ENCODE data around the gene SMLR1.

Gene SMLR1

DNA sequence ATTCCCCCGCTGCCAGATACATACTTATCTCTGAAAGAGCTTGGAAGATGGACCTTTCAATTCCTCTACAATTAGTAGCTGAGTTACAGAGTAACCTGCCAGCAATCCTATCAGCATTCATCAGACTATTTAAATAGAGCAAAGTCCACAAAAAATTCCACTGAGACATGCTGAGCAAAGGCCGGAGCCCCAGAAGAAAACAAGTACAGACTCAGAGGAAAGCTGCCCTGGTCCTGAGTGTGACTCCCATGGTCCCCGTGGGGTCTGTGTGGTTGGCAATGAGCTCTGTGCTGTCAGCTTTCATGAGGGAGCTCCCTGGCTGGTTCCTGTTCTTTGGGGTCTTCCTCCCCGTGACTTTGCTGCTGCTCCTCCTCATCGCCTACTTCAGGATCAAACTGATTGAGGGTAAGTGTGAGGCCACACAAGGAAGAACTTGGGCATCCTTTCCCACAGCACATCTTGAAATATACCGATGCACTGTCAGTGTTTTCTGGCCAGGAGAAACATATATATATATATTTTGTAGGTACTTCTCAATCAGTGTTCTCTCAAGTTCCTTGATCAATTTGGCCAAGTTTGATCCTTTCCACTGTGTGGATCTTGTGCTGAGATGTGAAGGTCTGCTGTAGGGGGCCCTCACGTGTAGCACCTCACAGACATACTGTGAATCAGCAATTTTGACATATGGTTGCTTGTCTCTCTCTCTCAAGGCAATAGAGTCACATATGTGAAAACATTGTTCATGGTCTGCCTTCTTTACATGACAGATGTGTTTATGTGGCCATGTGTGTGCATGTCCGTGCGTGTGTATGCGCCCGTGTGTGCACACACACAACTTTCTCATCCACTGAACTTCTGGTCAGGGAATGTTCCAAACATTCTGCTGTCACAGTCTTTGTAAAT is at the start of gene SMLR1:
SMLR1 (plus strand) TSS at position 160 of the 903 bp plus-strand sequence; CDS start at position 168, 8 bp downstream.
- Histone ChIP-seq H3K4me1 (no peaks in the 10 kb centered on the region), H3K27ac (no peak within 1 kb of the TSS), H3K79me2 (no peaks in the 10 kb centered on the region), H3K4me2 (ENCODE audit: low read length) (no peak within 1 kb of the TSS), H3K9me3 (ENCODE audit: control insufficient read depth, low read length) (no peaks in the 10 kb centered on the region), H2AFZ (no peak within 1 kb of the TSS), H3K4me3 (ENCODE audit: low read depth, low read length) (no peak within 1 kb of the TSS), H3K27me3 (ENCODE audit: control insufficient read depth, insufficient read depth, low read length) (no peaks in the 10 kb centered on the region), H3K9ac (no peak within 1 kb of the TSS), H3K36me3 (ENCODE audit: control insufficient read depth, insufficient read depth, low read length) (no peaks in the 10 kb centered on the region)
- TF ChIP-seq, protein P1, sequence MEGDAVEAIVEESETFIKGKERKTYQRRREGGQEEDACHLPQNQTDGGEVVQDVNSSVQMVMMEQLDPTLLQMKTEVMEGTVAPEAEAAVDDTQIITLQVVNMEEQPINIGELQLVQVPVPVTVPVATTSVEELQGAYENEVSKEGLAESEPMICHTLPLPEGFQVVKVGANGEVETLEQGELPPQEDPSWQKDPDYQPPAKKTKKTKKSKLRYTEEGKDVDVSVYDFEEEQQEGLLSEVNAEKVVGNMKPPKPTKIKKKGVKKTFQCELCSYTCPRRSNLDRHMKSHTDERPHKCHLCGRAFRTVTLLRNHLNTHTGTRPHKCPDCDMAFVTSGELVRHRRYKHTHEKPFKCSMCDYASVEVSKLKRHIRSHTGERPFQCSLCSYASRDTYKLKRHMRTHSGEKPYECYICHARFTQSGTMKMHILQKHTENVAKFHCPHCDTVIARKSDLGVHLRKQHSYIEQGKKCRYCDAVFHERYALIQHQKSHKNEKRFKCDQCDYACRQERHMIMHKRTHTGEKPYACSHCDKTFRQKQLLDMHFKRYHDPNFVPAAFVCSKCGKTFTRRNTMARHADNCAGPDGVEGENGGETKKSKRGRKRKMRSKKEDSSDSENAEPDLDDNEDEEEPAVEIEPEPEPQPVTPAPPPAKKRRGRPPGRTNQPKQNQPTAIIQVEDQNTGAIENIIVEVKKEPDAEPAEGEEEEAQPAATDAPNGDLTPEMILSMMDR (IDR thresholded peaks at IDR 0.05) = no peak

DNA sequence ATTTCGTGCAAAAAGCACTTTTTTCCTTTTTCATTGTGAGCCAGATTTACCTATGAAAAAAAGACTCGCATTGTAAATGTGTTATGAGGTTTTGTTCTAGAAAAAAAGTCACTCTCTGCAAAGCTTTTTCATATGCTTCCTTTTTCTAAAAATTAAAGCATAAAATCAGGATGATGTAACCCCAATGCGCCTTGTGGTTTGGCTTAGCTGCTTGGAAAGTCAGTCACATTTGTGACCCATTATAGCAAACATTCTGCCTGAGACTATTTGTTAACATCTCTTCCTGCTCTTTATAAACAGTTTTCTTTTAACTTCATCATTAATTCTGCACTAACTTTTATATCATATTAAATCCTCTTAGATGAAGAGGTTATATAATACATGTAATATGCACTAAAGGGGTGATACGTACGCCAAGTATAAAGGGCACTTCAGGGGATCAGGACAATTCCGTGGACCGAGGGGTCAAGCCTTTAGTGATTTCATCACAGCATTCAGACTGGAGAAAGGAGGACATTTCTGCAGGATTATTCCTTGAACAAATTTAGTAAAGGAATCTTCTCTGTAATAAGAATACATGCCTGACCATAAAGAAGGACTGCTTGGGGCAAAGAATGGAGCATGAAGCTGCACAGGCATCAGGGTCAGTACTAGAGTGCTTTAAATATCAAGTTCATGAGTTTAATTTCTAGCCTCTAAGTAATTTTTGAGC is 48.1 kb upstream of the SMLR1 start:
- Histone ChIP-seq H3K4me2 (ENCODE audit: low read length) (no peak overlapping the region), H3K36me3 (ENCODE audit: control insufficient read depth, insufficient read depth, low read length) (no peaks in the 10 kb centered on the region), H3K27ac (no peak overlapping the region), H2AFZ (no peak overlapping the region), H3K79me2 (no peaks in the 10 kb centered on the region), H3K27me3 (ENCODE audit: control insufficient read depth, insufficient read depth, low read length) (no peaks in the 10 kb centered on the region), H3K9ac (no peak overlapping the region), H3K9me3 (ENCODE audit: control insufficient read depth, low read length) (no peaks in the 10 kb centered on the region), H3K4me3 (ENCODE audit: low read depth, low read length) (no peak overlapping the region), H3K4me1 (no peaks in the 10 kb centered on the region)
- TF ChIP-seq, protein P1 (IDR thresholded peaks at IDR 0.05) = no peak

DNA sequence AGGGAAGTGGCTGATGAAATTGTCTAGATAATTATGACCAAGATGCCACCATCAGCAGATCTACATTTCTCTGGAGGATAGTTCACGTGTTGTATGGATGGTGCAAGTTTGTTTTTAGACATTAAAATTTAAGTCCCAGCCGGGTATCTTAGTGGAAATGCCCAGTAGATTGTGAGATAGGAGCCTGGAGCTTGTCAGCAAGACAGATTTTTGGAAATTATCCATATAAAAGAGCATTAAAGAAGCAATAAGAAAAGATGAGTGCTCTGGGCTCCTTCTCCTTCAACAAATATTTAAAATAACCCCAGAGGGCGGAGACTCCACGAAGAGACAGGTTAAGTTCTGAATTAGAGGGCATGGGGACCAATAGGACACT is 47.6 kb upstream of the SMLR1 start:
- Histone ChIP-seq H3K4me3 (ENCODE audit: low read depth, low read length) (no peak overlapping the region), H3K4me2 (ENCODE audit: low read length) (no peak overlapping the region), H3K9me3 (ENCODE audit: control insufficient read depth, low read length) (no peaks in the 10 kb centered on the region), H2AFZ (no peak overlapping the region), H3K36me3 (ENCODE audit: control insufficient read depth, insufficient read depth, low read length) (no peaks in the 10 kb centered on the region), H3K9ac (no peak overlapping the region), H3K79me2 (no peaks in the 10 kb centered on the region), H3K4me1 (no peaks in the 10 kb centered on the region), H3K27me3 (ENCODE audit: control insufficient read depth, insufficient read depth, low read length) (no peaks in the 10 kb centered on the region), H3K27ac (no peak overlapping the region)
- TF ChIP-seq, protein P1 (IDR thresholded peaks at IDR 0.05) = no peak

DNA sequence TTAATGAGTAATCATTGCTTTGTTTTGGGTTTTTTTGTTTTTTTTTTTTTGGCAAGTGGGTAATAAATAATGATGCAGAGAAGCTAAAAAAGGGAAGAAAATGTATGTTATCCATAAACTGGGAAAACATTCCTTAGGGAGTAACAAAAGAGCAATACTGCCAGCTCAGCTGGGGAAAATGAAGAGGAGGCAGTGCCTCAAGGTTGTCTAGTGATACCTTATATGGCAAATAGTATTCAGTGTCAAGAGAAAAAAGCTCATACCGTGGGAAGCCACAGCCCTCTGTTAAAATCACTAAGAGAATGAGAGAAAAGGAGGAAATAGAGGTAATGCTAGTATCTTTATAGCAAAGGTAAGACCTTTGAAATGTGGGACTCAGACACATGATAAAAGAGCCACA is 47.1 kb upstream of the SMLR1 start:
- Histone ChIP-seq H3K4me1 (no peaks in the 10 kb centered on the region), H3K79me2 (no peaks in the 10 kb centered on the region), H3K9me3 (ENCODE audit: control insufficient read depth, low read length) (no peaks in the 10 kb centered on the region), H3K36me3 (ENCODE audit: control insufficient read depth, insufficient read depth, low read length) (no peaks in the 10 kb centered on the region), H2AFZ (no peak overlapping the region), H3K27ac (no peak overlapping the region), H3K9ac (no peak overlapping the region), H3K4me3 (ENCODE audit: low read depth, low read length) (no peak overlapping the region), H3K4me2 (ENCODE audit: low read length) (no peak overlapping the region), H3K27me3 (ENCODE audit: control insufficient read depth, insufficient read depth, low read length) (no peaks in the 10 kb centered on the region)
- TF ChIP-seq, protein P1 (IDR thresholded peaks at IDR 0.05) = no peak
